DMS 273 (cell line): ENCODE results near the gene SYCN.

ENCODE experiments used
- DNase-seq: peaks from one replicate; lab custom pipeline; 2025; ENCODE audit not compliant: unreplicated experiment; lab: John Stamatoyannopoulos, UW

Gene SYCN

DNA sequence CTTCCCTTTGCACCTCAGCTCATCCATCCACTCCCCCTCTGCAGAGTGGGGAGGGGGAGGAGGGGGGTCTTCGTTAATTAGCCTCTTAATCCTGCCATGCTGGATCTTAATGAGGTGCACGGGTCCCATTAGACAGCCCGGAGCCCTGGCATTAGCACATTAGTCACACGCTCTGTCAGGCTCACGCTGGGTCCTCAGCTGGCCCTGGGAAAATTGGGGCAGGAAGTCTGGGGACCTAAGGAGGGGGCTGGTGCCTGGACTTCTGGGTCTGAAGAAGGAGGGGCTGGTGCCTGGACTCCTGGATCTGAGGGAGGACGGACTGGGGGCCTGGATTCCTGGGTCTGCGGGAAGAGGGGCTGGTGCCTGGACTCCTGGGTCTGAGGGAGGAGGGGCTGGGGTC is 7.7 kb downstream of the SYCN start:
- DNase-seq = no peak

DNA sequence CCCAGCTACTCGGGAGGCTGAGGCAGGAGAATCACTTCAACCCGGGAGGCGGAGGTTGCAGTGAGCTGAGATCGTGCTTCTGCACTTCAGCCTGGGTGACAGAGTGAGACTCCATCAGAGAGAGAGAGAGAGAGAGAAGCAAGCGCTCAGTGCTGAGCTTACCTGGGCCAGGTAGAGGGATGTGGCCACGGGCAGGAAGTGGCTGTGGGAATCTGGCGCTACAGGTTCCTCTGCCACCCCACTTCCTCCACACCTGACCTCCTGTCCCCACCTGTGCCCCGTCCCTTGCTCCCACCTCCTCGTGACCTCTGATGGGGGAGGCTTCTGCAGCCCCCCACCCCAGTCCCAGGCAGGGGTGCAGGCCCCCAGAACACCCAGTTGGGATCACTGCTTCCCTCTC is 8.3 kb downstream of the SYCN start:
- no peak for DNase-seq

DNA sequence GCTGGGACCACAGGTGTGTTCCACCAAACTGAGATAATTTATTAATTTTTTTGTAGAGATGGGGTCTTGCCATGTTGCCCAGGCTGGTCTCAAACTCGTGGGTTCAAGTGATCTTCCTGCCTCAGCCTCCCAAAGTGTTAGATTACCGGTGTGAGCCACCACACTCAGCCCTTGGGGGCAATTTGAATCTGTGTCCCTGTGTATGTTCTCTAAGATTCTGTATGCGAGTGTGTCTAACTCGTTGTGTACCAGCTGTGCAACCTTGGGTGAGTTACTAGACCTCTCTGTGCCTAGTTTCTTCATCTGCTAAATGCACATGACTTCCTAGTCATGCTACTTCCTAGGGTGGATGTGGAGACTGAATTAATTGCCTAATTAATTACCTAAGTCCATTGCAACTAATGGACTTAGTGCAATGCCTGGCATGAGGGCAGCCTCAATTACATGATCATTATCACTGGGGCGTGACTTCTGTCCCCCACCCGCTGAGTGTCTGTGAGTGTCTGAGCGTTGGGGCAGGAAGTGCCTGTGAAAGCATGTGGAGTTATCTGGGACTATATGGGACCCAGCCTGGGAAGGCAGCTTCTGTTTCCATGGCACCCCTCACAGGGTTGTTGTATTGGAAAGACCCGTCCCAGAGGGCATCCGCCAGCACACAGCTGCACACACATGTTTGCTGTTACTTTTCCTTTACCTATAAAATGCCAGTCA is 9.1 kb downstream of the SYCN start:
- DNase-seq = peak; percentile 59

DNA sequence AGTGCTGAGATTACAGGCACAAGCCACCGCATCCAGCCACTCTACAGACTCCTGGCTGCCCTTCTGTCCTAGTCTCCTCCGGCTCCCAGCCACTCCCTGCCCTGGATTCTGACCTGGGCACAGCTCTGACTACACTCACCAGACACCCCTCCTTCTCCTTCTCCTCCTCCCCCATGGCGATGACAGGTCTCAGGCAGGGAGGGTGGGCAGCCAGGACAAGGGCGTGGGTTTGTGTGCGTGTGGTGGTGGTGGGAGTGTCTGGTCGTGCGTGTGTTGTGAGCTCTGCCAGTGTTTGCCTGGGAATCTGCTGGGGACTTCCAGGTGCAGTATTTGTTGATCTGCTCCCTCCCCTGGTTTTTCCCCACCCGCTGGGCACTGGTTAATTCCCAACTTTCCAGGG is 10.3 kb downstream of the SYCN start:
- no peak for DNase-seq

DNA sequence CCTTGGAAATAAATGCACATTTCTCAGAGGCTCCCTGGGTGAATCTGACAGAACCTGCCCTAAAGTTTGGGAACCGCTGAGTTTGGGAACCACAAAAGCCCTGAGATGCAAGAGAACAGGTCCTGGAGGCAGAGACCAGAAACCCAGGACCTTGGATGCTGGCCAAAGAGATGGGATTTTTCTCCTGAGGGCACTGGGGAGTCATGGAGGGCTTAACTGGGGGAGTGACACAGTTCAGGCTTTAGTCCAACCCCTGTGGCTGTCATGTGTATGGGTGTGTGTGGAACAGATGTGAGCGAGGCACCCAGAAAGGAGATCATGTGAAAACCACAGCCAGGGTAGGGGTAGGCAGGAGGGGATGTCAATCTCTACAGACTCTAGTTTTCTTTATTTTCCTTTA is 11.2 kb downstream of the SYCN start:
- DNase-seq = no peak

DNA sequence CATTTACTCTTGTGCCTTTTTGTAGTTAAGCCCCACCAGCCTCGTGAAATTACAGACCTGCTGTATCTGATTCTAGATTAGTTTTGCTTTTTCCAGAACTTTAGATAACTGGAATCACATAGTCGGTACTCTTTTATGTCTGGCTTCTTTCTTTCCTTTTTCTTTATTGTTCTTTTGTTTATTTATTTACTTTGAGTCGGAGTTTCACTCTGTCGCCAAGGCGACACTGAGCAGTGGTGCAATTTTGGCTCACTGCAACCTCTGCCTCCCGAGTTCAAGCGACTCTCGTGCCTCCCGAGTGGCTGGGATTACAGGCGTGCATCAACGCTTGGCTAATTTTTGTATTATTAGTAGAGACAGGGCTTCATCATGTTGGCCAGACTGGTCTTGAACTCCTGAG is 13.3 kb downstream of the SYCN start:
- no peak for DNase-seq

DNA sequence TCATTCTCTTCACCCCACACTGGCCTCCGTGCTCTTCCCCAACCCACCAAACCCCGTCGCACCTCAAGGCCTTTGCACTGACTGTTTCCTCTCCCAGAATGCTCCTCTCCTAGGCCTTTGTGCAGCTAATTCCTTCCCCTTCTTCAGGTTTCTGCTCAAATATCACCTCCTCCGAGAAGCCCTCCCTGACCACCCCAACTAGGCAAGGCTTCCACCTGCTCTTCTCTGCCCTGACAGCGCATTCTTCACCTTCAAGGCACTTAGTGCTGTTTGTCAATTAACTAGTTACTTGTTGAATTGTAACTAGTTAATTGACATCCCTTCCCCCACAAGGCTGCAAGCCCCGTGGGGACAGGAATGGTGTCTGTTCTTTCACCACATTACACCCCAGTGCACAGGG is 15.1 kb downstream of the SYCN start:
- no peak for DNase-seq

DNA sequence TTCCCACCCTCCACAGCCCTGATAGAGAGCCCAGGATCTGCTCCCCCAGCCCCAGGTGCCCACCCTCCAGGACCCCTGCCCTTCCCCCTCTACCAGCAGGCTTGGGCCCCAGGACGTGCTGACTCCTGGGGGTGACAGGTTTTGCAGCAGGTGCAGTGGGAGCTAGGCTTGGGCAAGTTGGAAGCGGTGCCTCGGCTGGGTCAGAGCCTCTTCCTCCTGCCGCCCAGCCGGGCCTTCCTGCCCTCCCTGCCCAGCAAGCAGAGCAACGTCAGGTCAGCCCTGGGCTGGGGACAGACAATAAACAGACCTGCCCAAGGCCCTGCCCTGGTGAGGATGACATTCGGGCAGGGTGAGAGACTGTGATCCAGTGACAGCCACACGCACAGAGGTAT is 16.5 kb downstream of the SYCN start:
- no peak for DNase-seq

DNA sequence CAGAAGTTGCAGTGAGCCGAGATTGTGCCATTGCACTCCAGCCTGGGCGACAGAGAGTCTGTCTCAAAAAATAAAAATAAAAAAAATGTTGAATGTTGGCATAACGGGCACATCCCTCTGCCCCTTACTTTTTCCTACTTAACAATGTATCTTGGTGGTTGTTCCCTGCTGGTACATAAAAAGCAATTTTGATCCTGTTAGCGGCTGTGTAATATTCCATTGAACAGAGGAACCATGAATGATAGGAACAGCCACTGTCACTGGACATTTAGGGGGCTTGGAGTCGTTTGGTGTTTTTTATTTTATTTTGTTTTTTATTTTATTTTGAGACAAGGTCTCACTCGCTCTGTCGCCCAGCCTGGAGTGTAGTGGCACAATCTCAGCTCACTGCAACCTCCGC is 17.7 kb downstream of the SYCN start:
- no peak for DNase-seq

DNA sequence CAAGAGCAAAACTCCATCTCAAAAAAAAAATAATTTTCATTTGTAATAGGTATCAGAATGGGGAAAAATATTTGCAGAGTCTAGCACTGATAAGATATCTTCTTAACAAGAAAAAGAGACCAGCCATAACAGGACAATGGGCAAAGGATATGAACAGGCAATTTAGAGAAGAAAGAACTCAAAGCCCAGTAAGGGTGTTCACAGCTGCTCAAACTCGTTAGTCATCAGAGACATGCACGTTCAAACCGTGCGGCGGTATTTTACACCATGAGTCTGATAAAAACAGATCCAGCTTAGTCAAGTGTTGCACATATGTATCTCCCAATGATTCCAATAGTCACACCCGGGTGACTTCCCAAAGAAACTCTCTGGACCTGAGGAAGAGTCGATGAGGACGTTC is 21.0 kb downstream of the SYCN start:
- no peak for DNase-seq

DNA sequence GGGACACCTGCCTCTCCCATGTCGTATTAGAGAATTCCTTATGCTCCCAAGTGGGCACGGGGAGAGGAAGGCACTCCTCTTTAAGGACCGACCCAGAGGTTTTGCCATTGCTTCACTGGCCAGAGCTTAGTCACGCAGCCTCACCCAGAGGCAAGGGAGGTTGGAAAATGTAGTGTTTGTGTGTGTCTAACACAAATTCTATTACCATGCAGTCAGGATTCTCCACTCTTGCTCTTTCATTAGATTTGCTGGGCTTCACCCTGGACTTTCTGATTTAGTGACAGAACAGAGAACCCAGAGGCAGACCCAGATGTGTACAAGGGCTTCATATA is 21.9 kb downstream of the SYCN start:
- DNase-seq = no peak

DNA sequence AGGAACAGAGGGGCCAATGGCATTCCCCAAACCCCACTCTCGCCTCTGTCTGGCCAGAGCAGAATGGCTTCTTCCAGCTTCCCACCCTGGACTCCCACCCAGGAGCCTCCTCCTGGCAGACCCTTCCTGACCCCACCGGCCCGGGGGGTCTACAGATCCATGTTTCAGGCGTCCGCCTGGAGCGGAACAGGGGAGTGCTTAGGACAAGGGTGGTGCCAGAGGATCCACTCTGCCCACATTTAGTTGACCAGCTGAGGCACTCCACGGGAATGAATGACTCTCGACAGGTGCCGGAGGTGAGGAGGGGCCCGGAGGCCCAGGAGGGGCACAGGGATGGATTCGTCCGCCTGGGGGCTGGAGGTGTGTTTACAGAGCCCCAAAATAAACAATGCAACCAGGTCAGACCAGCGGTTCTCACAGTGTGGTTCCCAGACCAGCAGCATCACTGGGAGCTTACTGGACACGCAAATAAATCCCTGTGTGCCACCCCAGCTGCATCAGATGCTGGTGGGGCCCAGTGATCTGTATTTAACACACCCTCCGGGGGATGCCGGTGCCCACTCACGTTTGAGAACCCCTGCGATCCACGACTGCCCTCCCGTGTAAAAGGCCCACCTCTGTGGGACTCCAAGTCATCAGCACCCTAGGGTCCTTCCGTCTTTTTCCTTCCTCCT is 22.4 kb downstream of the SYCN start:
- DNase-seq = no peak

DNA sequence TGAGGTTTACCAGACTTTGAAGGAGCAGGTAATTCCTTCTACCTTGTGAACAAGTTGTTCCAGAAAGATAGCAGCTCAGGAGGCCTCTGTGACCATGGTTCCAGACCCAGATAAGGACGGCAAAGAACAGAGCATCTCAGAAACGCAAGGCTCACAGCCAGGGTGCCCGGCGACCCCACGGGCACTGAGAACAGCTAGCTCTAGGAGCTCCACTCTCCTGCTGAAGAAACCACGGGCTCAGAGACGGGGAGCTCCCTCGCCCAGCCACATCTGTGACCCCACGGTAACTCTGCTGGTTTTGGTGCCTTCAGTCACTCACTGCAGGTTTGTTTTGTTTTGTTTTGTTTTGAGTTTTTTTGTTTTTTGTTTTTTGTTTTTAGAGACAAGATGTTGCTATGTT is 23.3 kb downstream of the SYCN start:
- DNase-seq = no peak

DNA sequence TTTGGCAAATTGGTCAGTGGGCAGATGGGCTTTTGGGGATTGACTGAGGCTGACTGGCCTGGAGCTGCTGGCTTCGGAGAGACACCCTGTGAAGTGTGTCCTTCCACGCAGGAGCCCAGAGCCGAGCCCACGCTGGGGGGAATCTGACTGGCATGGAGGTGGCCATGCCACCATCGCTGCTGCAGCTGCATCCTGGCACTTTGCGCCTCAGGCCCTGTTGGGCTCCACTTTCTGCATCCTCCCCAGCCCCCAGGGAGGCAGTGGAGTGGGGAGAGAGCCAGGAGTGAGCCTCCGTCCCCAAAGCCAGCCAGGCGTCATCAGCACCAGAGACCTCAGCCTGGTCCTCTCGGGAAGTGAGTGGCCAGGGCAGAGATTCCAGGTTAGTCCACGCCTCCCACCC is 24.3 kb downstream of the SYCN start:
- no peak for DNase-seq

DNA sequence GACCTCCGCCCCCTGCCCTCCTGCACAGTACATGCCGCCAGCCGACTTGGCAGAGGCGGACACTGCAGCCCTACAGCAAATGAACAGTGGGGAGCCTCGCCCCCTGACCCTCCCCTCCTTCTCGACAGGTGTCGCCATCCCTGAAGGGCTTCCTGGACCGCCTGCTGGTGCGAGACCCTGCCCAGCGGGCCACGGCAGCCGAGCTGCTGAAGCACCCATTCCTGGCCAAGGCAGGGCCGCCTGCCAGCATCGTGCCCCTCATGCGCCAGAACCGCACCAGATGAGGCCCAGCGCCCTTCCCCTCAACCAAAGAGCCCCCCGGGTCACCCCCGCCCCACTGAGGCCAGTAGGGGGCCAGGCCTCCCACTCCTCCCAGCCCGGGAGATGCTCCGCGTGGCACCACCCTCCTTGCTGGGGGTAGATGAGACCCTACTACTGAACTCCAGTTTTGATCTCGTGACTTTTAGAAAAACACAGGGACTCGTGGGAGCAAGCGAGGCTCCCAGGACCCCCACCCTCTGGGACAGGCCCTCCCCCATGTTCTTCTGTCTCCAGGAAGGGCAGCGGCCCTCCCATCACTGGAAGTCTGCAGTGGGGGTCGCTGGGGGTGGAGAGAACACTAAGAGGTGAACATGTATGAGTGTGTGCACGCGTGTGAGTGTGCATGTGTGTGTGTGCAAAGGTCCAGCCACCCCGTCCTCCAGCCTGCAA is 25.6 kb downstream of the SYCN start:
- no peak for DNase-seq

DNA sequence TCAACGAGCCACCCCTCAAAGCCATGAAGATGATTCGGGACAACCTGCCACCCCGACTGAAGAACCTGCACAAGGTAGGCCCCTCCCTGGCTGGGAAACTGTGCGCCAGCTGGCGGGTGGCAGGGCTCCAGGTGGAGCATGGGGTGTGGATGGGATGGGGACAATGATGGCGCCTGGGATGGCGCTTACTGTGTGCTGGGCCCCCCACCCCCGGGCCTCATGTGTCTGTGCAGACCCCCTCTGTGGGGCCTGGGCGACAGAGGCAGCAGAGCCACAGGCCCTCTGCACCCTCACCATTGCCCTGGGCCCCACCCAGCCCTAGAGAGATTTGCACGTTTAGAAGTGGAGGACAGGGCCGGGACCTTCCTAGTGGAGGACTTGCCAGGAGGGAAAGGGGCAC is 26.3 kb downstream of the SYCN start:
- no peak for DNase-seq

DNA sequence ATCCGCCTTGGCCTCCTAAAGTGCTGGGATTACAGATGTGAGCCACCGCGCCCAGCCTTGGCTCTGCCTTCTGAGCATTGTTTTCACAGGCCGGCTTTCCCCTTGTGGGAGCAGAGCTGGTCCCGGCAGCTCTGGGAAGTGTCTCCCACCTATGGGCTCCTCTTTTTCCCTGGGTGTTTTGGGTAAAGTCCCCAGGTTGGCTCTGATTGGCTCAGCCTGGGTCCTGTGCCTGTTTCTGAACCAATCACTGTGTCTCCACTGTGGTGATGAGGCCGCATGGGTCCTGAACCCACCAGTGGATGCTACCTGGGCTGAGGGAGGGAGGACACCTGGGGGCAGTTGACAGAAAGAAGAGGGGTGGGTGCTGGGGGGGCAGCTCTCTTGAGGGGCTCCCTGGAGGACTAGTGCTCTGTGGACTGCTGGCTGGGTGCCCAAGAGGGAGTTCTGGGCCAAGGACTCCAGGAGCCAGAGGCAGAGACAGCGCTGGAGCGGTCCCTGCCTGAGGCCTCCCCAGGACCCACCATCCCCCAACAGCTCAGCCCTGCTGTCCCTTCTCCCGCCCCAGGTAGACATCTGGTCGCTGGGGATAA is 26.9 kb downstream of the SYCN start:
- no peak for DNase-seq

DNA sequence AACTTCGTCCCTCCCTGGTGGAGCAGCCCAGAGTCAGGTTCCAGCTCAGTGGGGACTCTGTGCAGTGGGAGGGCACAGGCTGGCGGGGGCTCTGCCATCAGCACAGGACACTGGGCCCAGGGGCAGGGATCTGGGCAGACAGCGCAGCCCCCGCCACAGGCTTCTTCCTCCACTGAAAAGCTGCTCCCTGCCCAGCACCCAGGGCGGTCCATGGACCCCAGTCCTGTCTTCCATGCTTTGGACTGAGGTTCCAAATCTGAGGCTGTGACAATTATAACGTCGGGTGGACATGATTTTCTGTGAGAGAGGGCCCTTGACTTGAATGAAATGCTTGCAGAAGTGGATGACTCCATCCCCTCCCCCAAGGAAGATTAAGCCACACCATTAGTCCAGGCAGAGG is 28.5 kb downstream of the SYCN start:
- no peak for DNase-seq

DNA sequence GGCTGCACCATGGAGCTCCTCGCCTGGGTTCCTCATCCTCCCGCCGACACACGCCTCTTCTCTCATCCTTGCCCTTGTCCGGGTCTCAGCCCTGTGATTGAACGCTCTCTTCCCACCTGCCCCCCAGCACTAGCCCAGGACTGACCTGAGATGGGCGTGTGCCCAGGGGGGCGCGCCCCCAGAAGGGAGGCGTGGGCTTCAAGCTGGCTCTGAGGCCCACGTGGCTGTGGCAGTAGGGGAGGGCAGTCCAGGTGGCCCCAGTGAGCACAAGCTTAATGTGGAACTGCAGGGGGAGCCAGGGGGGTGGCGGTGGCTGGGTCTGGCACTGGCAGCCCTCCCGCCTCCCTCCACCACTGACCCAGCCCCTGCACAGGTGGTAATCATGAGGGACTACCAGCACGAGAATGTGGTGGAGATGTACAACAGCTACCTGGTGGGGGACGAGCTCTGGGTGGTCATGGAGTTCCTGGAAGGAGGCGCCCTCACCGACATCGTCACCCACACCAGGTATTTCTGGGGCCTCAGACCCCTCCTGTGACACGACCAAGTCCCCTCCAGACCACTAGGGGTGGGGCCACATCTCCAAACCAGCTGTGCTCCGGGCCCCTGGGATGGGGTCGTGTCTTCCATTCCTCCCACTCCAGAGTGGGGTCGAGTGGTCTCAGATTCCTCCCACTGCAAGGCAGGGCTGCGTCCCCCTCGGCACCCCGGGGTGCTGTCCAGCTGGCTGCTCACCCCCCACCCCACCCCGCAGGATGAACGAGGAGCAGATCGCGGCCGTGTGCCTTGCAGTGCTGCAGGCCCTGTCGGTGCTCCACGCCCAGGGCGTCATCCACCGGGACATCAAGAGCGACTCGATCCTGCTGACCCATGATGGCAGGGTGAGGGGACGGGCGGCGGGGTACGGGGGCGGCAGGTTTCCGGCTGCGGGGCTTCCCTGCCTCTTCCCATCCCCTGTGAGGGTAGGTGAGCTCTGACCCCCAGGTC is 29.2 kb downstream of the SYCN start:
- no peak for DNase-seq

DNA sequence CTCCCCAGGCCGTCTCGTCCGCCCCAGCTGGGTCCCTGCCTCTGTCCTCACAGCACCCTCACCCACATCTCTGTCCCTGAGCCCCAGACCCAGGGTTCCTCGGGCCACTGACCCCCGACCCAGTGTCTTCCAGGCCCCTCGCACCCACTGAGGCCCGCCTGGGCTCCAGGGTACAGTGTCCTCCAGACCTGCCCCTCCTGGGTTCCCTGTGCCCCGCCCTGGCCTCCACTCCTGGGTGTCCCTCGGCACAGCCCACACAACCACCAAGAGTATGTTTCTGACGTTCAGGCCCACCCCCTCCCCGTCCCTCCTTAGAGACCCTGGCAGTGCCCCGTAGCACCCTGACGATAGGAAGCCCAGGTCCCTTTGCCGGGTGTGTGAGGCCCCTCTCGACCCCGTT is 29.9 kb downstream of the SYCN start:
- no peak for DNase-seq

DNA sequence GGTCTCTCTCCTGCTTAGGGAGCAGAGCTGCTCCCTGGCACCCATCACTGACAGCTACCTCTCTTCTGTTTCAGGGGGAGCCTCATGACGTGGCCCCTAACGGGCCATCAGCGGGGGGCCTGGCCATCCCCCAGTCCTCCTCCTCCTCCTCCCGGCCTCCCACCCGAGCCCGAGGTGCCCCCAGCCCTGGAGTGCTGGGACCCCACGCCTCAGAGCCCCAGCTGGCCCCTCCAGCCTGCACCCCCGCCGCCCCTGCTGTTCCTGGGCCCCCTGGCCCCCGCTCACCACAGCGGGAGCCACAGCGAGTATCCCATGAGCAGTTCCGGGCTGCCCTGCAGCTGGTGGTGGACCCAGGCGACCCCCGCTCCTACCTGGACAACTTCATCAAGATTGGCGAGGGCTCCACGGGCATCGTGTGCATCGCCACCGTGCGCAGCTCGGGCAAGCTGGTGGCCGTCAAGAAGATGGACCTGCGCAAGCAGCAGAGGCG is 30.5 kb downstream of the SYCN start:
- DNase-seq = no peak
